Natural killer cell treated with Interleukin-12 subunit alpha and Interleukin-12 subunit beta and Interleukin-15 and Interleukin-18, amount 100 ng/mL, for 72 hours (primary cell): ENCODE data around the gene RNPS1. TPM values are rescaled to one million over a fixed set of nuclear protein-coding genes. Genes with fewer than 3 reads are reported as not detected.
"Not testable (repeated sequence)": the region's sequence is repeated elsewhere in the genome, so short reads cannot be mapped to it uniquely, and the experiment has no call there.

Source experiments
- ATAC-seq, 2 donors: fragments of 150-1000 bp; cut with Tn5 transposase in 1 of 2; sonication (Bioruptor Pico), chemical (Tn5 transposase) in 1 of 2; 2 replicates each; pipeline ENCODE4 v1.10.0; 2021
- DNase-seq: peaks from one replicate; pipeline ENCODE4 v3.0.0; 2022; ENCODE audit warnings: low spot score
- H3K27ac Mint-ChIP-seq, 2 donors: 1 replicate in 1 of 2; 2 replicates in 1 of 2; pipeline ENCODE4 v1.8.0; 2022; ENCODE audit warnings: mixed read lengths in 2 of 2, mild to moderate bottlenecking in 1 of 2, moderate library complexity in 1 of 2
- H3K27me3 Mint-ChIP-seq, 2 donors: 1 replicate in 1 of 2; 2 replicates in 1 of 2; pipeline ENCODE4 v1.8.0; 2022; ENCODE audit warnings: mixed read lengths in 2 of 2
- H3K36me3 Mint-ChIP-seq: one replicate; pipeline ENCODE4 v1.8.0; 2022; ENCODE audit warnings: mixed read lengths
- H3K4me1 Mint-ChIP-seq, 2 donors: 1 replicate in 1 of 2; 2 replicates in 1 of 2; pipeline ENCODE4 v1.8.0; 2022; ENCODE audit warnings: low read depth in 2 of 2, mixed read lengths in 2 of 2, mild to moderate bottlenecking in 1 of 2
- H3K4me3 Mint-ChIP-seq: one replicate; pipeline ENCODE4 v1.8.0; 2022; ENCODE audit warnings: mixed read lengths
- H3K9me3 Mint-ChIP-seq: 2 replicates; pipeline ENCODE4 v1.8.0; 2022; ENCODE audit warnings: mixed read lengths
- total RNA-seq, 2 donors: library from RNA; stranded (reverse); gene quantifications; one replicate each; pipeline ENCODE4 v1.2.3, GENCODE V29; 2022

The RNPS1 gene
- total RNA-seq, 2 donors from 2014 or later, result 256 to 334 TPM

- peak; percentile 5 for DNase-seq
- H3K27me3 Mint-ChIP-seq, result no peaks in the 10 kb centered on the region
- H3K4me1 Mint-ChIP-seq, result no peaks in the 10 kb centered on the region
- peak overlapping the region; percentile 41 to 47 for H3K27ac Mint-ChIP-seq
- H3K4me3 Mint-ChIP-seq, result no peak overlapping the region
- H3K36me3 Mint-ChIP-seq, result peaks cover 17% of the 10 kb centered on the region
- no peaks in the 10 kb centered on the region for H3K9me3 Mint-ChIP-seq
- no peak for ATAC-seq
These were observed 11.3 kb downstream of the RNPS1 start for GRCh38 chr16:2256531-2257140.

- Mint-ChIP-seq H3K9me3 (no peaks in the 10 kb centered on the region), H3K4me3 (no peak overlapping the region), H3K27ac (peak overlapping the region in 1 of 2 donors; percentile 58), H3K4me1 (peaks cover 0 to 5% of the 10 kb centered on the region in 2 donors), H3K27me3 (no peaks in the 10 kb centered on the region), H3K36me3 (peaks cover 10% of the 10 kb centered on the region)
- ATAC-seq (no peak), DNase-seq (peak; percentile 51)
These were observed 14.6 kb downstream of the RNPS1 start for GRCh38 chr16:2253293-2253692.

- H3K9me3 Mint-ChIP-seq, result no peaks in the 10 kb centered on the region
- H3K4me1 Mint-ChIP-seq, result peaks cover 0 to 5% of the 10 kb centered on the region in 2 donors
- peaks cover 8% of the 10 kb centered on the region for H3K36me3 Mint-ChIP-seq
- no peak for ATAC-seq
- no peaks in the 10 kb centered on the region for H3K27me3 Mint-ChIP-seq
- no peak overlapping the region for H3K4me3 Mint-ChIP-seq
- peak overlapping the region in 1 of 2 donors; percentile 58 for H3K27ac Mint-ChIP-seq
- peak; percentile 15 for DNase-seq
These were observed 15.1 kb downstream of the RNPS1 start for GRCh38 chr16:2252806-2253148.

- DNase-seq (peak; percentile 94), ATAC-seq (peak; percentile 98 to 99)
- peak within 1 kb of the TSS; percentile 62 to 82 for H3K27ac Mint-ChIP-seq
- H3K36me3 Mint-ChIP-seq, result peaks cover 5% of the 10 kb centered on the region
- peak within 1 kb of the TSS; percentile 94 for H3K4me3 Mint-ChIP-seq
- no peaks in the 10 kb centered on the region for H3K27me3 Mint-ChIP-seq
- H3K4me1 Mint-ChIP-seq, result peaks cover 0 to 5% of the 10 kb centered on the region in 2 donors
- H3K9me3 Mint-ChIP-seq, result no peaks in the 10 kb centered on the region
These were observed 16.4 kb downstream of the RNPS1 start, which contains the start of gene ECI1 for GRCh38 chr16:2251296-2252111. Gene ECI1, minus strand, starts transcription at chr16:2251587. Its CDS starts 21 bp downstream, at chr16:2251566.

- peak; percentile 59 for DNase-seq
- H3K27ac Mint-ChIP-seq, result peak overlapping the region; percentile 62 to 82
- no peaks in the 10 kb centered on the region for H3K36me3 Mint-ChIP-seq
- peaks cover 0 to 5% of the 10 kb centered on the region in 2 donors for H3K4me1 Mint-ChIP-seq
- no peaks in the 10 kb centered on the region for H3K9me3 Mint-ChIP-seq
- ATAC-seq, result peak in 1 of 2 donors; percentile 15
- H3K4me3 Mint-ChIP-seq, result peak overlapping the region; percentile 94
- no peaks in the 10 kb centered on the region for H3K27me3 Mint-ChIP-seq
These were observed 17.2 kb downstream of the RNPS1 start for GRCh38 chr16:2250652-2251295.

GRCh38 chr16:2246301-2246885, 21.5 kb downstream of the RNPS1 start:
- Mint-ChIP-seq H3K9me3 (no peaks in the 10 kb centered on the region), H3K27me3 (no peaks in the 10 kb centered on the region), H3K36me3 (no peaks in the 10 kb centered on the region), H3K27ac (no peak overlapping the region), H3K4me3 (no peak overlapping the region), H3K4me1 (peaks cover 0 to 8% of the 10 kb centered on the region in 2 donors)
- ATAC-seq, result no peak
- peak; percentile 59 for DNase-seq

- DNase-seq (peak; percentile 44), ATAC-seq (peak in 1 of 2 donors; percentile 12)
- Mint-ChIP-seq H3K36me3 (no peaks in the 10 kb centered on the region), H3K9me3 (no peaks in the 10 kb centered on the region), H3K27ac (no peak overlapping the region), H3K27me3 (no peaks in the 10 kb centered on the region), H3K4me1 (peaks cover 0 to 2% of the 10 kb centered on the region in 2 donors), H3K4me3 (no peak overlapping the region)
These were observed 22.8 kb downstream of the RNPS1 start for GRCh38 chr16:2244926-2245795.

GRCh38 chr16:2244301-2244700, 23.6 kb downstream of the RNPS1 start:
- Mint-ChIP-seq H3K9me3 (no peaks in the 10 kb centered on the region), H3K36me3 (no peaks in the 10 kb centered on the region), H3K27ac (no peak overlapping the region), H3K4me3 (no peak overlapping the region), H3K4me1 (peaks cover 0 to 2% of the 10 kb centered on the region in 2 donors), H3K27me3 (no peaks in the 10 kb centered on the region)
- ATAC-seq (peak in 1 of 2 donors; percentile 16), DNase-seq (peak; percentile 50)

GRCh38 chr16:2243781-2244180, 24.1 kb downstream of the RNPS1 start:
- Mint-ChIP-seq H3K9me3 (no peaks in the 10 kb centered on the region), H3K4me1 (peaks cover 0 to 2% of the 10 kb centered on the region in 2 donors), H3K36me3 (no peaks in the 10 kb centered on the region), H3K4me3 (no peak overlapping the region), H3K27me3 (no peaks in the 10 kb centered on the region), H3K27ac (no peak overlapping the region)
- ATAC-seq, result no peak
- peak; percentile 57 for DNase-seq

GRCh38 chr16:2243031-2243528, 24.8 kb downstream of the RNPS1 start:
- peaks cover 0 to 2% of the 10 kb centered on the region in 2 donors for H3K4me1 Mint-ChIP-seq
- no peaks in the 10 kb centered on the region for H3K9me3 Mint-ChIP-seq
- no peak for ATAC-seq
- H3K27ac Mint-ChIP-seq, result no peak overlapping the region
- H3K36me3 Mint-ChIP-seq, result no peaks in the 10 kb centered on the region
- no peaks in the 10 kb centered on the region for H3K27me3 Mint-ChIP-seq
- H3K4me3 Mint-ChIP-seq, result no peak overlapping the region
- DNase-seq, result peak; percentile 58

- no peaks in the 10 kb centered on the region for H3K36me3 Mint-ChIP-seq
- no peak overlapping the region for H3K4me3 Mint-ChIP-seq
- H3K9me3 Mint-ChIP-seq, result no peaks in the 10 kb centered on the region
- H3K27ac Mint-ChIP-seq, result no peak overlapping the region
- peaks cover 0 to 2% of the 10 kb centered on the region in 2 donors for H3K4me1 Mint-ChIP-seq
- DNase-seq, result peak; percentile 35
- no peaks in the 10 kb centered on the region for H3K27me3 Mint-ChIP-seq
- no peak for ATAC-seq
These were observed 25.3 kb downstream of the RNPS1 start for GRCh38 chr16:2242598-2242997.

GRCh38 chr16:2240331-2240730, 27.6 kb downstream of the RNPS1 start:
- not testable (repeated sequence) for ATAC-seq, H3K36me3 Mint-ChIP-seq, H3K4me1 Mint-ChIP-seq, H3K4me3 Mint-ChIP-seq, H3K27me3 Mint-ChIP-seq, H3K9me3 Mint-ChIP-seq, DNase-seq, H3K27ac Mint-ChIP-seq
